MM.1S (cell line): ENCODE data around the gene LRPAP1.

ENCODE experiments used
- DNase-seq: peaks from one replicate; pipeline ENCODE4 v3.0.0-alpha.2; 2015
- H2AFZ ChIP-seq: fragments of 300-600 bp; sonication (generic); 2 replicates; pipeline ENCODE4 v1.6.0; 2016; ENCODE audit warnings: antibody characterized with exemption, low read length
- H3F3A ChIP-seq: fragments of 300-600 bp; sonication (generic); 2 replicates; pipeline ENCODE4 v1.6.1; 2016; ENCODE audit warnings: mild to moderate bottlenecking, antibody characterized with exemption, low read length, moderate library complexity, mixed read lengths; ENCODE audit not compliant: insufficient read depth
- H3K27ac ChIP-seq: fragments of 300-600 bp; sonication (generic); 2 replicates; pipeline ENCODE4 v1.5.1; 2016; ENCODE audit warnings: mild to moderate bottlenecking, low read length
- H3K27me3 ChIP-seq: fragments of 300-600 bp; sonication (generic); replicated peaks from 2 replicates; pipeline ENCODE4 v1.6.0; 2016; ENCODE audit warnings: low read length; ENCODE audit not compliant: insufficient read depth
- H3K36me3 ChIP-seq: fragments of 300-600 bp; sonication (generic); replicated peaks from 2 replicates; pipeline ENCODE4 v1.6.1; 2016; ENCODE audit warnings: mild to moderate bottlenecking, low read length, mixed read lengths; ENCODE audit not compliant: insufficient read depth
- H3K4me1 ChIP-seq: fragments of 300-600 bp; sonication (generic); 2 replicates; pipeline ENCODE4 v1.6.1; 2016; ENCODE audit warnings: low read length, mixed read lengths
- H3K4me2 ChIP-seq: fragments of 300-600 bp; sonication (generic); 2 replicates; pipeline ENCODE4 v1.6.0; 2016; ENCODE audit warnings: low read depth, low read length
- H3K4me3 ChIP-seq: fragments of 300-600 bp; sonication (generic); 2 replicates; pipeline ENCODE4 v1.5.1; 2016; ENCODE audit warnings: low read length, mixed read lengths
- H3K79me2 ChIP-seq: fragments of 300-600 bp; sonication (generic); 2 replicates; pipeline ENCODE4 v1.6.1; 2016; ENCODE audit warnings: mixed run types, low read length, mixed read lengths
- H3K9ac ChIP-seq: fragments of 300-600 bp; sonication (generic); 2 replicates; pipeline ENCODE4 v1.6.1; 2016; ENCODE audit warnings: low read length, mixed read lengths
- H3K9me2 ChIP-seq: fragments of 300-600 bp; sonication (generic); replicated peaks from 2 replicates; pipeline ENCODE4 v1.6.1; 2016; ENCODE audit warnings: mild to moderate bottlenecking, low read length, mixed read lengths; ENCODE audit not compliant: insufficient read depth
- H3K9me3 ChIP-seq: fragments of 300-600 bp; sonication (generic); replicated peaks from 2 replicates; pipeline ENCODE4 v1.6.1; 2016; ENCODE audit warnings: mild to moderate bottlenecking, low read length, mixed read lengths; ENCODE audit not compliant: insufficient read depth
- H4K20me1 ChIP-seq: fragments of 300-600 bp; sonication (generic); 2 replicates; pipeline ENCODE4 v1.6.1; 2016; ENCODE audit warnings: mild to moderate bottlenecking, low read length, moderate library complexity, mixed read lengths; ENCODE audit not compliant: insufficient read depth
- CTCF ChIP-seq: fragments of 300-600 bp; sonication (generic); IDR thresholded peaks from 2 replicates; pipeline ENCODE4 v1.5.1; 2016; ENCODE audit warnings: antibody characterized with exemption, low read length, mixed read lengths
- EZH2 ChIP-seq: fragments of 300-600 bp; sonication (generic); optimal IDR thresholded peaks from 2 replicates; pipeline ENCODE3; 2017; ENCODE audit warnings: low read depth, mild to moderate bottlenecking, antibody characterized with exemption, low read length, mixed read lengths
- EZH2phosphoT487 ChIP-seq: fragments of 300-600 bp; sonication (generic); IDR thresholded peaks from 2 replicates; pipeline ENCODE4 v1.6.1; 2018; ENCODE audit warnings: antibody characterized with exemption, low read length

LRPAP1 gene

DNA sequence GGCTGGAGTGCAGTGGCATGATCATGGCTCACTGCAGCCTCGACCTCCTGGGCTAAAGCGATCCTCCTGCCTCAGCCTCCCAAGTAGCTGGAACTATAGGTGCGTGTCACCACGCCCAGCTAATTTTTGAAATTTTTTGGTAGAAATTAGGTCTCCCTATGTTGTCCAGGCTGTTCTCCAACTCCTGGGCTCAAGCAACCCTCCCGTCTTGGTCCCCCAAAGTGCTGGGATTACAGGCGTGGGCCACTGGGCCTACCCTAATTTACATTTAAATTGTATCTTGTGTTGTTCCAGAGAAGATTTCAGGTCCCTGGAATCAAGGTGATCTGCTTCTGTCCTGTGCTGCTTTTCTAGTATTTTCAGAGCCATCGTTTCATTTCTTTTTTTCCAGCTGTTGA, 1.2 kb upstream of the LRPAP1 start:
- Histone ChIP-seq H3F3A (no peaks in the 10 kb centered on the region), H3K9ac (no peak overlapping the region), H3K79me2 (peaks cover 35% of the 10 kb centered on the region), H4K20me1 (no peaks in the 10 kb centered on the region), H3K27ac (no peak overlapping the region), H3K9me3 (no peaks in the 10 kb centered on the region), H2AFZ (no peak overlapping the region), H3K27me3 (peaks cover 11% of the 10 kb centered on the region), H3K4me1 (0 out of 2 replicates have a peak, but pooled peaks cover 4% of the 10 kb centered on the region), H3K9me2 (no peaks in the 10 kb centered on the region), H3K4me2 (no peak overlapping the region), H3K36me3 (no peaks in the 10 kb centered on the region), H3K4me3 (no peak overlapping the region)
- DNase-seq = no peak
- no peak for TF ChIP-seq EZH2phosphoT487

- Histone ChIP-seq H3K4me1 (0 out of 2 replicates have a peak, but pooled peaks cover 4% of the 10 kb centered on the region), H3K79me2 (peaks cover 41% of the 10 kb centered on the region), H3K27ac (no peak overlapping the region), H2AFZ (peak overlapping the region; percentile 59), H3F3A (no peaks in the 10 kb centered on the region), H3K4me3 (peak overlapping the region; percentile 85), H3K9me3 (no peaks in the 10 kb centered on the region), H3K4me2 (peak overlapping the region; percentile 90), H3K9ac (no peak overlapping the region), H3K9me2 (no peaks in the 10 kb centered on the region), H4K20me1 (no peaks in the 10 kb centered on the region), H3K36me3 (no peaks in the 10 kb centered on the region), H3K27me3 (peaks cover 11% of the 10 kb centered on the region)
- no peak for TF ChIP-seq EZH2phosphoT487
- no peak for DNase-seq
These were observed 665 bp upstream of the LRPAP1 start for GRCh38 chr4:3532751-3533422.

- no peaks in the 10 kb centered on the region for H3K9me2 ChIP-seq
- H4K20me1 ChIP-seq = no peaks in the 10 kb centered on the region
- H3K4me1 ChIP-seq = 0 out of 2 replicates have a peak, but pooled peaks cover 4% of the 10 kb centered on the region
- DNase-seq = no peak
- no peak overlapping the region for H3K27ac ChIP-seq
- peak overlapping the region; percentile 85 for H3K4me3 ChIP-seq
- H3F3A ChIP-seq = no peaks in the 10 kb centered on the region
- no peaks in the 10 kb centered on the region for H3K36me3 ChIP-seq
- peaks cover 56% of the 10 kb centered on the region for H3K79me2 ChIP-seq
- peak overlapping the region; percentile 98 for H3K4me2 ChIP-seq
- H2AFZ ChIP-seq = peak overlapping the region; percentile 54; the same call in 1 of the 2 replicates
- TF ChIP-seq EZH2phosphoT487 = no peak
- TF ChIP-seq CTCF = no peak
- no peak for TF ChIP-seq EZH2
- H3K27me3 ChIP-seq = peaks cover 11% of the 10 kb centered on the region
- no peaks in the 10 kb centered on the region for H3K9me3 ChIP-seq
- H3K9ac ChIP-seq = peak overlapping the region; percentile 72; the same call in 1 of the 2 replicates
These were observed 824 bp downstream of the LRPAP1 start for GRCh38 chr4:3531318-3531878.

- Histone ChIP-seq H3K36me3 (no peaks in the 10 kb centered on the region), H3K9me2 (no peaks in the 10 kb centered on the region), H3K4me1 (0 out of 2 replicates have a peak, but pooled peaks cover 4% of the 10 kb centered on the region), H3K4me3 (peak overlapping the region; percentile 85), H3K9me3 (no peaks in the 10 kb centered on the region), H3K27me3 (peaks cover 11% of the 10 kb centered on the region), H3K79me2 (peaks cover 62% of the 10 kb centered on the region), H3K4me2 (peak overlapping the region; percentile 98), H4K20me1 (no peaks in the 10 kb centered on the region), H3F3A (no peaks in the 10 kb centered on the region), H2AFZ (no peak overlapping the region), H3K27ac (no peak overlapping the region), H3K9ac (peak overlapping the region; percentile 72; the same call in 1 of the 2 replicates)
- TF ChIP-seq EZH2 (no peak), EZH2phosphoT487 (no peak), CTCF (no peak)
- DNase-seq = no peak
These were observed 1.5 kb downstream of the LRPAP1 start for GRCh38 chr4:3530663-3531254.
